Activated CD8-positive, alpha-beta memory T cell treated with anti-CD3 and anti-CD28 coated beads for 4 hours (primary cell): ENCODE results near the gene ANTXR1.

Experiments used
- DNase-seq, 2 donors: peaks; one replicate each; pipeline ENCODE4 v3.0.0-alpha.2; 2020; ENCODE audit warnings: low read depth in 2 of 2

ANTXR1 gene

DNA sequence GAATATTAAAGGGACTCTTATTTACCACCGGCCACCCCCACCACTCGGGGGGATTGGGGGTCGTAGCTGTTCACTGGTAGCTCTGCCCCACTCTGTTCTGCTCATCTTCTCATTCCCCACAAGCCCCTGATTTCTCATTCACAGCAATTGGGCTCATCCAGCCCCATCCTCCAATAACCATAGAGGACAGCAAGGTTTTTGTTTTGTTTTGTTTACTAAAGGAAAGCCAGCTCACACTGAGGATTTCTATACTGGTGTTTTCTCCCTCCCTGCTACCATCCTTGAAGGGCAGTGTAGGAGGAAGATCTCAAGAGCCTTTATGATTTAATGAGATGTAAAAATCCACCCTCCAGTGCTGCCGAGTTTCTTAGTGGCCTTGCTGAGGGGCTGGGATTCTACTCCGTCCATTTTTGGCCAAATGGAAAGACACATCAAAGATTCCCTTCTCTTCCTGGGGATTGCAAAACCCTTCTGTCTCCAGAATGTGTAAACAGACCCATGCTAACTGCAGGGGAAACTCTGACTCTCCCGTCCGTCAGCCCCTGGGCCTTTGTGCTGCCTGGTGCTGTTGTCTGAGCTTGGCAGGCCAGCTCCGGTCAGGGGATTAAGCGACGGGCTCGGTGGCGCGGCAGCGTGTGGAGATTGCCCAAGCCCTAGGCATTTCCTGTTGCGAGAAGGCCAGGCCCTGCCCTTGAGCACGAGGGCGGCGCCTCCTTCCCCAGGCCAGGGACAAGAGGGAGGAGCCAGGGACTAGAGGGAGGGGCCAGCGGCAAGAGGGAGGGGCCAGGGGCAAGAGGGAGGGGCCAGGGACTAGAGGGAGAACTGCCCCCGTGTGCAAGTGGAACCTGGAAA lies 165.0 kb downstream of the ANTXR1 start:
- no peak for DNase-seq

DNA sequence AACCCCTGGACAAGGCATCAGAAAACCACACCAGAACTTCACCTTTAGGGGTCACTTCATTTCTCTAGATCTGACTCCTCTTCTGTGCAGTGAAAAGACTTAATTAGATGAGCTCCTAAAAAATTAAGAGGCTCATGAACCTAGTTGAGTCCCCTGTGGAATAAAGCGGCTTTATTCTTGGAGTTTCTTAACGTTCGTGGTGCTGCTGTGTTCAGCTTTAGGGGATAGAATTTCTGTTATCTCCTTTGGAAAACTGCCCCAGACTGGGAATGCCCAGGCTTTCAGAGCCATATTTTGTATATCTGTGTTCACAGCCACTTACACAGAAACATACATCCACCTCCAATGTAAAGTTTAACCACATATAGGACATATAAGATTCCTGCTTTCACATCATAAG lies 165.8 kb downstream of the ANTXR1 start:
- DNase-seq, result no peak

DNA sequence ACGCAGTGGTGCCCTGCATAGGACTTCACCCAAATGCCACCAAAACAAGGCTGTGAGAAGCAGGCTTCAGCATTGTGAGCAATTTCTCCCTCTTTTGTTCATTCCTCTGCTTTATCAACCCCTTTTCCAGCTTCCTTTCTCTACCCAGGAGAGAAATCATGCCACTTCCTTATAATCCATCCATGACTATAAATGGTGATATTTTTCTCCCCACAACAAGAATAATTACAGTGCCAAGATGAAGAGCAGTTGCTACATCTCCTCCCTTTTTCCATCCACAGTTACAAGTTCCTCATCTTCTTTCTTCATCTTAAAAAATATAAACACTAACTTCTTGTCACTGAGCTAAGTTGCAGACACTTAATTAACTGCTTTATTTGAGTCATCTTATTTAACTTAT lies 167.2 kb downstream of the ANTXR1 start:
- no peak for DNase-seq

DNA sequence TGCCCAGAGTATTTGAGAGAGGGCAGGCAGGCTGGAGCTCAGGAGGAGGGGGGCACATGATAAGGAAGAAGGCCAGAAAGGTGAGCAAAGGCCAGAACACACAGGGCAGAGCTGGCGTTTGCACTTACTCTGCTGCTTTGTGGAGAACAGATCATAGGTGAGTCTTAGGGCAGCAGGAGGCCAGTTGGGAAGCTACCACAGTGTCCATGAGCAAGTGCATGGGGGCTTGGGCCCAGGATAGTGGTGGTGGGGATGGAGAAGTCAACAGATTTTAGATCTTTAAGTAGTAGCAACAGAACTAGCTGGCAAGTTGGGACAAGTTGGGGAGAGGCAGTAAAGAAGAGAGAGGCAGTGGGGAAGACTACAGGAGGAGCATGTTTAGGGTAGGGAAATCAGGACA lies 168.0 kb downstream of the ANTXR1 start:
- DNase-seq, result no peak

DNA sequence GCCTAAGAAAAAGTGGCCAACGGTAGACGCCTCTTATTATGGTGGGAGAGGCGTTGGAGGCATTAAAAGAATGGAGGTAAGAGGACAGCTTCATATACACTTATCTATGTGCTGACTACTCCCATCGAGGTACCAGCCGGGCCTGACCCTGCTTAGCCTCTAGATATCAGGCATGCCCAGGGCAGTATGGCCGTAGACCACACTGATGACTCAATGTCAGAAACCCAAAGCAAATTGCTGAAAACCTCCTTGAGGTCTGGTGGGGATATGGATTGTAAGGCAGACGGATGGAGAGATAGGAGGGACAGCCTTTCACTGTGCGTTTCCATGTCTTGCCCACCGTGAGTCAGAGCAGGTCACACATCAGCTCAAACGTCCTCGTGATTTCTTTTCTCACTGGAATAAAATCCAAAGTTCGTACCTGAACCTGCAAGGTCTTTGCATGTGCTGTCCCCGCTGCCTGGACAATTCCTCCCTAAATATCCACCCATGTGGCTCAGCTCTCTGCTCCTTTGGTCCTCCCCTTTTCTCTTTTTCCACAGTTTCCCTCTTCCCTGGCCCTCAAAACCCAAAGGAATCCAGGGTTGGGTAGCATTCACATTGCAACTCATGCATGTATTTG lies 168.9 kb downstream of the ANTXR1 start:
- DNase-seq, result no peak

DNA sequence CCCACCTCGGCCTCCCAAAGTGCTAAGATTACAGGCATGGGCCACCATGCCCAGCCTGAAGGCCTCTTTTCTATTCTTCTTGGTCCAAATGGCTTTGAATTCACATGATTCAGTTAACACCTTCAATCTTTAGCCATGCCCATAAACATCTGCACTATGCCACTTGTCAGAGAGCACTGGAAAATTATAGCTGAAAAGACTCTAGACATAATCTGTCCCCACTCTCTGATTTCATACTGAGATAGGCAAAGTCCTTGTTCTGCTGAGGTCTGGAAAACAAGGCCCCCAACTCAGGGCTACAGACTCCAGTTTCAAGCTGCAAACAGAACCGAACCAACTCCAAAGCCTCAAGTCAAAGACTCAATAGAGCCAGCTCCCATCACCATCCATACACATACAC lies 170.7 kb downstream of the ANTXR1 start:
- DNase-seq, result no peak

DNA sequence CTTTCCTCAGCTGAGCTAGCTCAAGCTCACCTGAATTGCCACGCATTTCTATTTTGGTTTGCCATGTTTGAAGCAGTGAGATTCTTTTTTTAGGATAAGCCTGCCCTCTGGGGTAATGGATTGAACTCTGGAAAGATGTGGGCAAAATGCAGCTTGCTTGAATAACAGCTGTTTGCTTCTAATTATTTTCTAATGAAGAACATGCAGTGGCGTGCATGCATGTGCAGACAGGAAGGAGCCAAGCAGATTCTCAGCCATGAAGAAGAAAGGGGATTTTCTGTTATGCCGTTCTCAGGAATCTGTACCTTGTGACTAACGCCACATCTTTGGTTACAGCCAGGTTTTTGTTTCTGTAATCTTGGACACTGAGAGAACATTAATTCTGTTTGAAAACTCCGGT lies 171.2 kb downstream of the ANTXR1 start:
- DNase-seq, result no peak

DNA sequence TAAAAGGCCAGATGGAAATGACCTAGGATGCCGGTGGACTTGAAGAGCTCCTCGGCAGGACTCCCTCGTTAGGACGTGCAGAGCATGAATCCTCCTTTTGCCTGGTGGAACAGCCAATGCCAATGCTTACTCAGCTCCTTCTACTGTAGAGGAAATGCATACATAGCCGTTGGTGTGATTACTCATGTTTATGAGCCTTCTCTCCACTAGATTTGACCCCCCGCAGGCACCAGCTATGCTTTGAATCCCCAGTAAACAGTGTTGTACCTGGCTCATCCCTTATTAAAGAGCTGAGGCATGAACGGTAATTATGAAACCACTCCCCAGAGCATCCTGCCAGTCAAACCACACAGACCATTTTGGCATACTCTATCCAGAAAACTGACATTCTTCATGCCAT lies 172.8 kb downstream of the ANTXR1 start:
- no peak for DNase-seq

DNA sequence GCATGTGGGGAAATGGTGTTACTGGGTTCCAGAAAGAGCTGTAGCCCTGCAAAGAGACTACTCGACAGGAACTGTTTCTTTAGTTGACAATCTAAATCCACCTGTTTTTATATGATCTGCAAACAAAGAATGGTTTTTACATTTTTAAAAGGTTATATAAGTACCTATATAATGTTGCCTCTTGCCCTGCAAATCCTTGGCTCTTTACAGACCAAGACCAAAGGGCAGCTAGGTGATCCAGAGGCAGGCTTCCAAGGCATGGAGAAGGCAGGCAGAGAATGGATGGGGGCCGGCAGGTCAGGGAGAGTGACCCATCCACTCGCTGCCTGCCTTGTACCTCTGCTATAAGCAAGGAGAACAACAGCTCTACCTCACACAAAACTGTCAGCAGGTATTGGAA lies 173.6 kb downstream of the ANTXR1 start:
- no peak for DNase-seq

DNA sequence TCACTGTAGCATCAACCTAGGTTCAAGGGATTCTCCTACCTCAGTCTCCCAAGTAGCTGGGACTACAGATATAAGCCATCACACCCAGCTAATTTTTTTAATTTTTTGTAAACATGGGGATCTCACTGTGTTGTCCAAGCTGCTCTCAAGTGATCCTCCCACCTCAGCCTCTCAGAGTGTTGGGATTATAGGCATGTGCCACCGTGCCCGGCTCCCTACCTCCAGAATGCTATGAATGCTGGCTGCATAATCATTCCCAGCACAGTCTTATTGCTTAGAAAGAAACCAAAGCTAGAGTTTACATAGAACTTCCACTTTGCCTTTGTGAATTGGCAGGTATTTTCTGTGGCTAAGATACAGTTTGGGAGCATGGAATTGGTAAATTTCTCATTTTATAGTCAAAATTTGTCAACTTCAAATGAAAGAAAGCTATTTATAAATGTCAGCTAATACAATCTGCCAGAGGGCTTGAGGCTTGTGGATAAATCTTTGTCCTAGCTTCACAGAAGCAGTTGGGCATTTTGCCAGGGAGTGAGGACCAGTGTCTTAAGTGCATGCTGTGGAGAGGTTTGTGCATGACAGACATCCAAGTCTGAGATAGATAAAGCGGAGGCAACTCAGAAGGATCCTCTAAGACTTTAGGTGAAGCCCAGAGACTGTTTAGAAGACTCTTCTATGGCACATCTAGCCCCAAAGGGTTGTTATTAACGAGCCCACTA lies 175.4 kb downstream of the ANTXR1 start:
- DNase-seq, result no peak

DNA sequence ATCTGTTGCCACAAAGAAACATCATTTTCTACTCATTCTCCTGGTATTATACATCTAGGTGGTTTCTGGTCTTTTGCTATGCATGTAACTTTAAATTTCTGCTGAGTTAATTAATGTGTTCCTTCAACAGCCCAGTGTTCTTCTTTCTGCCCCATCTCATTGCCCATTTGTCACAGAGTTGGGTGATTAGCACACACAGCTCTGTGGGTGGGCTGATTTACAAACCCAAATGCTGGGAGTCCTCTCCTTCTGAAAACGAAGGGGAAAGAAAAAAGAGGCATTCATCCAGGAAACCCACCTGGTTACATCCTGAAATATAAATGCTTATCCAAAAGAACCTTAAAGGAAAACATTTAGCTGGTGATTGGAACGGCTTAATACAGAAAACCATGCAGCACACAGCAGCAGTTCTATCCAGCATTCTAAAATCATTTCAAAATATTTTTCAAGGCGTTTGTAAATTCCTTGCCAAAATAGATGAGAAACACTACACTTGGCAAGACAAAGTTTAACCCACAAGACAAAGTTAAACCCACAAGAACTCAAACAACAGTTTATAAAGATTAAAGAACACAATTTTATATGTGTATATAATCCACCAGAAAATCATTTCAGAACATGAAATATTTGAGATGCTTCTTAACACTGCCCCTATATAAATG lies 177.9 kb downstream of the ANTXR1 start:
- DNase-seq, result no peak

DNA sequence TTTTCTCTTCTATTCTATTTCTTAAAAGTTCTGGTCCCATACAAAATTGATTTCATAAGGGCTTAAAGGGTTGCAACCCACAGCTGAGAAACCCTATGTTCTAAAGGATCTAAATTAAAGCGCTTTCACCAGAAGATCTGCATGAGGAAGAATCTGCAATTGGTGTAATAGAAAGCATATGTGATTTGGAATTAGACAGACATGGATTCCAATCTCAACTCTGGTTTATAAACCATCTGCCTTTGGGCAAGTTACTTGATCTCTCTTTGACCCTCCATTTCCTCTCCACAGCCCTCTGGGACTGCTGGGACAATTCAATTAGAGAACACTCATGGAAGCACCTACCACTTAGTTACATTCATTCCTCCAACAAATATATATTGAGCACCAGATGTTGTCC lies 178.7 kb downstream of the ANTXR1 start:
- DNase-seq, result no peak

DNA sequence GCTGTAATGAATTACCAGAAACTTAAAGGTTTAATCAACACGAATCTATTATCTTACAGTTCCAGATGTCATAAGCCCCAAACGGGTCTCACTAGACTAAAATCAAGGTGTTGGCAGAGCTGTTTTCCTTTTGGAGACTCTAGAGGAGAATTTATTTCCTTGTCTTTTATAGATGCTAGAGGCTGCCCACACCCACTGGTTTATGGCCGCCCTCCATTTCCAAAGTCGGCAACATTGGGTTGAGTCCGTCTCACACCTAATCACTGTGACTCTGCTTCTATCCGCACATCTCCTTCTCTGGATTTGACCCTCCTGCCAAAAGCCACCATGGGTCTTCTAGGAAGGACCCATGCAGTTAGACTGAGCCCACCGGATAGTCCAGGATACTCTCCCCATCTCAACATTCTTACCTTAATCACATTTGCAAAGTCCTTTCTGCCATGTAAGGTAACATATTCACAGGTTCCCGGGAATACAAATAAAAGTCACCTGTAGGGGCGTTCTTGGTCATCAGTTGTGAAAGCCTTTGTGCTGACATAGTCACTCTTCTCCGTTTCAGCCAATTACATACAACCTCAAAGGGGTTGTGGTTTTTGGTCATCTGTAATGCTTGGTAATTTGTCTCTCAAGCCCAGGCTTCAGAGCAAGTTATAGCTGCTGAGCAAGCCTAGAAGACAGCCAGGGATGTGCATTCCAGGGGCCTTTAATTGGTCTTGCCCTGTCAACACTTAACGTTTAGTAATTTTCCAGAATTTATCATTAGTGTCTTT lies 179.4 kb downstream of the ANTXR1 start:
- DNase-seq, result no peak

DNA sequence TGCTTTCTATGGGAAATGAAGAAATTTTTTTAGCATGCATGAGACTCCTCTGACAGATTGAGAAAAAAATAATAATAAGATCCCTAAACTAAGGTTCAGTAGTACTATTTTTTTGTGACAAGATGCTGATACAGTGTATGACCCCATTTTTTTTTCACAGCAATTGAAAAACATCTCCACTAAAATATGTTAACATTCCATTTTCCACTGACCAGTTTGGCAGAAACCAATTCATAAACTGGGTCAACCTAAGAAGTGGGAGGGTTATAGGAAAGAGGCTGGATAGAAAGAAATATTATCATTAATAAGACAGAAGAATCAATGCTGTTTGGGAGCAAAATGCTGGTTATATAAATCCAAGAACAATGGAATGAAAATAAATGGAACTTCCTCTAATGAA lies 182.7 kb downstream of the ANTXR1 start:
- DNase-seq, result no peak

DNA sequence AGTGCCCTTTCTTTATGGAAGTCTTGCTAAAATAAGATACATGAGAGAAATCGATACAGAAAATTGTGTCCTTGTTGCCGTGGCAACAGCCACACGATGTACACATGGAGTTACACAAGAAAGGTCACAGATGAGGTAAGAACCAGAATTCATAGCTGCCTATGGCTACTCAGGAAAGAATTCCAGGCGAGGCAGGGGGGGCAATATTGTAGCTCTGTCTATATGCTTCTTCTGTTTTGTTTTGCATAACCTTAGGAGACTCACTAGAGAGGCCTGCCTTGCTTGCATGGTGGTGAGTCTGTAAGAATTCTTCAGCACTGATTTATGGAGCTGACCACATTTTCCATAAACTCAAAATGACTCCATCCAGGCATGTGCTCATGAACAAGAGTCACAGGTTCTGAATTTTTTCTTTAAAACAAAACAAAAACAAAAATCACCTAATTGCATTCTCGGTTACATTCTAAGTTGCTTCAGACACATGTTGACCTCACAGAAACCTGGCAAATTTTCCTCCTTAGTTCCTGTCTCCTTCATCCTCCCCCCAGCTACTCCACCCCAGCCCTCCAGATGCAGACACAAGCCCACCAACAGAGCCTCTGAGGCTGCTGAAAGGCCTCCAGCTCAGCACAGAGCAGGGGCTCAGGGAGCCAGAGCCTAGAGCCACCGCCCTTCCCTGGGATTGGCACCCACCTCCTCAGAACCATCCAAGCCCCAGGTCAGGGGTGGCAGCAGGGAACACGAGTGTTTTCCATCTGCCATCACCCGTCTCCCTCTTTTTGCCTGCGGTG lies 183.5 kb downstream of the ANTXR1 start:
- DNase-seq, result no peak

DNA sequence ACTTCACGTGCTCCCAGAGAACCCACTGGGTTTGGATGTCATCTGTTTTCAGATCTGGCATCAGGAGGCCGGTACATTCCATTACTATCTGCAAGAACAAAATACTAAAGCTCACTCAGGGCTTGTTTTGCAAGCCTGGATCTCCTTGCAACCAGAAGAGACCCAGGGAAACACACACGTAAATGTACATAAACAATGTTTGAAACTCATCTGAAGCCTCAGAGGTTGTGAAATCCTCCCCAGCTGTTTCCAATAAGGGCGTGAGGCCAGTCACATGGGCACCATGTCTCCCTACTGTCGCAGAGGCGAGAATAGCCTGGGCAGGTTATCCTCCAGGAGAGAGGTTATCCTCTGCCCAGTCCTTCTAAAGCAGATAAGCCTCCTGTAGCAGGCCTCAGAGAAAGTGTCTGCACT lies 187.1 kb downstream of the ANTXR1 start:
- no peak for DNase-seq

DNA sequence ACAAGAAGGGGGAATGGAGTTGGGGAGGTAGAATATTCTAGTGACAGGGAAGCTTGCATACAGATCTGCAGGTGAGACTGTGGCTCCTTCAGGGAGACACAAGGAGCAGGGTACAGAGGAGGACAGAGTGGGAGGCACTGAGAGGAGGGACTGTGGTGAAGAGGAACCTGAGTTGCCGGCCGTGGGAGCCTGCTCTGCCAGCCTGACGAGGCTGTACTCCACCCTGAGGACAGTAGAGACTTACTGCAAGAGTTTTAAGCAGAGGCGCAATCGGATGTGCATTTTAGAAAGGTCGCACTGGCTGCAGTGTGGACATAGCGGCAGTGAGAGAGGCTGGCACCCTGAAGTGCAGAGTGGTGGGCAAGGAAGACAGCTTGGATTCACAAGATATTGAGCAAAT lies 188.3 kb downstream of the ANTXR1 start:
- DNase-seq, result no peak

DNA sequence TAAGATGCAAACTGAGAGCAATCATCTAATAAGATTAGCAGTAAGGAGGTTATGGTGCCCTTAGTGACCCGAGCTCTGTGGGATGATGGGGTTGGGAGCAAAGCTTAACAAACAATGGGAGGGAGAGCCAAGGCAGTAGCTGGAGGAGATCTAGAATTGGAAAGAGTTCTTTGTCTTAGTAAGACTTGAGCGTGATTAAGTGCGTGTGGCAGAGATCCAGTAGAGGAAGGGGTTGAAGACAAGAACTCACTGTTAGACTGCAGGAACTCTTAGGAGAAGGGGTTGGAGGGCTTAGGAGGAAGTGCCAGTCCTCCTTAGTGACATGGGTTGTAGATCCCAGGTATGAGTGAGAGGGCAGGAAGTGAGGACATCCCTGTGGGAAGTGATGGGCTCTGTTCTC lies 189.3 kb downstream of the ANTXR1 start:
- DNase-seq, result no peak

DNA sequence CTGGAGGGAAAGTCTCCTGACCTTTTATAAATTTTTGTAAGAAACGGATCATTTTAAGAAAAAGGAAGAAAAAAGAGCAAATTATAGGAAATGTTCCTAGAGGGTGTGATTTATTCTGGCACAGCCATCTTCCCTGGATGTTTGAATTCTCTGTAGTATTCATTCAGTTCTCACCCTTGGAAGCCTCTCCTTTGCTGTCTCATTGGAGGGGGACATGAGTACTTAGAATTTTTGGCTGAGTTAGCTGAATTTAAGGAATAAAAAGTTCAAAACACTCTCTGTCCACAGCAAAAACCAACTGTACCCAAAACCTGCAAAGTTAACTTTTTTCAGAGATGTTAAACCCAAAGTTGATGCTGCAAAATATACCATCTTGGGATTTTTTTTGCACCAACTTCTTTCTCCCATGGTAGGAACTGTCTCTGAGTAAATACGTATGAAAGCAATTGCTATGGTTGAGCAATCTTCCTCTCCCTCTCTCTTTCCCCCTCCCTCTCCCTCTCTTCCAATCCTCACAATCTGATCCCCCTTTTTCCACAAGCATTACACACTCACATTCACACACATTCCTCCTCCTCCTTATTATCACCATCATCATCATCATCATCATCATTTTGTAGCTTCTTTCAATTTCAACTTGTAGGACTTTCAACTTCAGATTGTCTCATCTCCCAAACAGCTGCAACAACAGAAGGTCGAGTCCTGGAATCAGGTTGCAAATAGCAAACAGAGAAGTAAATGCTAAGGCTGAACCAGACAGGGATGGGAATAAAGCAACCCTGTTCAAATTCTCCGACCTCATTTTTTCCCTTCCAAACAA lies 190.4 kb downstream of the ANTXR1 start:
- no peak for DNase-seq

DNA sequence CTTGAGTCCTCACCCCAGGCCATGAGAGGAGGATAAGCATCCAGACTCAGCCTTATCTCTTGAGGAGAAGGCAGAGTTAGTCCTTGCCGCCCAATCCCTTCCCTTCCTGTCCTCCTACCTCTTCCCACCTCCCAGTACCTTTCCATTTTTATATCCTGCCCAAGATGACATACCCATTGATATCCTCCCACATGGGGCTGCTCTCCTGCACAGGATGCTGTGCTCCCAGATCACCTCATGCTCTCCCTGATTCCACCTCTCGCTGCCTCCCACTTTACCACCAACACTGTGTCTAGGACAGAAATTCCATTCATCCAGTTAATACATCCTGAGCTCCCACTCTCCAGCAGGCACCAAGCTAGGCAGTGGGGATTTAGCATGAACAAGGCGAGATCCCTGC lies 191.7 kb downstream of the ANTXR1 start:
- DNase-seq, result no peak
